ENCODE results near the gene LRRC46. TPM values are rescaled to one million over a fixed set of nuclear protein-coding genes. Genes with fewer than 3 reads are reported as not detected.

Gene LRRC46
- total and polyA plus RNA-seq, 2 experiments from 2014 or later: 0.95 TPM; not detected in 1

DNA sequence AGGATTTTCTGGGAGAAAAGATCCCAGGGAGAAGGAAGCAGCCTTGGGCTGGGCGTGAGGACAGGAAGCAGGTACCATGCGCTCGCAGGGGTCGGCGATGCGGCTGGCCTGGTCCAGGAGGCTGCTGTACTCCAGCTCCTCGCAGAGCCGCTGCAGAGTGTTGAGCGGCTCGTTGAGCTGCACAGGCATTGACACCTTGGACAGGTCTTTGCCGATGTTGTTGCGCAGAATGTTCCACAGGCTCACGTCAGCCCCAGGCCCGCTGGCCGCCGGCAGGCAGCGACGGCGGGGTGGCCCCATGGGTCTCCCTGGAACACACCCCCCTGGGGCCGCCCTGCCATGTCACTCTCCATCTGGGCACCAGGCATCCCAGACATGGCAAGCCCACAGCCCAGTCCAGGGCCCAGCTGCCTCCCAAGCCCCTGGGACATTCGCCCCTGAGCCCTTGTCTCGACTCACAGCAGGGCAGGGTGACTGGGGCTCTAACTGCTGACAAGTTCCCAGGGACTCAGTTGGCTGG lies 17.9 kb upstream of the LRRC46 start:
- H3K9ac ChIP-seq: no peak overlapping the region
- peaks cover 14% of the 10 kb centered on the region; the same call in 1 of the 2 replicates for H3F3A ChIP-seq (ENCODE audit: insufficient read depth)
- no peak overlapping the region for H2AFZ ChIP-seq
- 99% methylated on average over 20 to 22 of the region's 22 CpGs for WGBS, 2 experiments (ENCODE audit: low coverage in 1 of 2, low lambda C conversion rate in 2 of 2, missing lambda C conversion rate in 2 of 2)
- H3K9me2 ChIP-seq (ENCODE audit: insufficient read depth): no peaks in the 10 kb centered on the region
- H3K79me2 ChIP-seq (ENCODE audit: insufficient read depth): no peaks in the 10 kb centered on the region
- no peaks in the 10 kb centered on the region for H4K20me1 ChIP-seq (ENCODE audit: insufficient read depth)
- H3K27me3 ChIP-seq (replicated peaks; ENCODE audit: insufficient read depth): no peaks in the 10 kb centered on the region
- TF ChIP-seq EZH2 (IDR thresholded peaks at IDR 0.05; ENCODE audit: insufficient read depth, poor library complexity, severe bottlenecking): no peak
- TF ChIP-seq EZH2phosphoT487 (IDR thresholded peaks at IDR 0.05; ENCODE audit: insufficient read depth, low read depth): no peak
- DNase-seq: no peak
- no peak overlapping the region for H3K4me3 ChIP-seq
- H3K9me3 ChIP-seq (ENCODE audit: low read depth): no peaks in the 10 kb centered on the region
- in situ Hi-C loops (cut with MboI): no loop called here
- no peak overlapping the region for H3K4me2 ChIP-seq (ENCODE audit: unreplicated experiment)
- H3K4me1 ChIP-seq (ENCODE audit: insufficient read depth): peaks cover 10% of the 10 kb centered on the region
- H3K36me3 ChIP-seq (ENCODE audit: low read depth): no peaks in the 10 kb centered on the region
- H3K27ac ChIP-seq: no peak overlapping the region

DNA sequence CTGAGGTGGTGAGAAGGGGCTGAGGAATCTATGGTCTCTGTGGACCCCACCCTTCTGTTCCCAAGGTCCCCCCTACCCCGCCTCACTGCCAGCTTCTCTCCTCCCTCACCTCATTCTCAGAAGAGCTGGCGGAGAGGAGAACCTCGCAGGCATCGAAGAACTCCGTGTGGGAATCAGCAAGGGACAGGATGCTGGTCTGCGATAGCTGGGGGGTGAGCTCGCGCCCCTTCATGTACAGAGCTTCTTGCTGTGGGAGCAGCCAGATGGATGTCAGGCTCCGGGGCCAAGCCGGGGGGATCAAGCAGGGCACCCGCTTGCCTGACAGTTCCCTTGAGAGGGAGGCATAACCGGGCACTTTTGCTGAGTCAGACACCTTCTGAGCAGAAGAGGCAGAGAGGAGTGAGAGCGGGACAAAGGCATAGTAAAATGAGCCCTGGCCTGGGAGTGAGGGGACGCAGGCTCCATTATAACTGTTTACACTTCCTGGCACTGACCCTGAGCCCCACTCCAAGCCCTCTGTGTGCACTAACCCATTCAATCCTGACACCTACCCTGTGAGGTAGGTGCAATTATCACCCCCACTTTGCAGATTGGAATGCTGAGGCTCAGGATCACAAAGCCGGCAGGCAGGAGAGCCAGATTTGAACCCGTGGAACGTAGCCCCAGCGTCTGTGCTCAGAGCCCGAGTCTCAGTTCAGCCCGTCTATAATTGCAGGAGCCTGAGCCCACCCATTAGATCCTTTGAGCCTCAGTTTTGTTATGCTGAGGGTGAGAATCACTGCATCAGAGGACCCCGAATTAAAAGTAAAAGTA lies 16.2 kb upstream of the LRRC46 start:
- no peaks in the 10 kb centered on the region for H3K27me3 ChIP-seq (replicated peaks; ENCODE audit: insufficient read depth)
- peaks cover 3% of the 10 kb centered on the region for H3K4me1 ChIP-seq (ENCODE audit: insufficient read depth)
- no peak overlapping the region for H3K4me2 ChIP-seq (ENCODE audit: unreplicated experiment)
- H3K79me2 ChIP-seq (ENCODE audit: insufficient read depth): no peaks in the 10 kb centered on the region
- H3K9me3 ChIP-seq (ENCODE audit: low read depth): no peaks in the 10 kb centered on the region
- H3K36me3 ChIP-seq (ENCODE audit: low read depth): no peaks in the 10 kb centered on the region
- H3K9me2 ChIP-seq (ENCODE audit: insufficient read depth): no peaks in the 10 kb centered on the region
- in situ Hi-C loops (cut with MboI): no loop called here
- H3K4me3 ChIP-seq: no peak overlapping the region
- H2AFZ ChIP-seq: no peak overlapping the region
- no peak overlapping the region for H3K27ac ChIP-seq
- 0 out of 2 replicates have a peak, but pooled peaks cover 4% of the 10 kb centered on the region for H3F3A ChIP-seq (ENCODE audit: insufficient read depth)
- TF ChIP-seq EZH2phosphoT487 (IDR thresholded peaks at IDR 0.05; ENCODE audit: insufficient read depth, low read depth): no peak
- TF ChIP-seq EZH2 (IDR thresholded peaks at IDR 0.05; ENCODE audit: insufficient read depth, poor library complexity, severe bottlenecking): no peak
- no peak for DNase-seq
- H3K9ac ChIP-seq: no peak overlapping the region
- WGBS, 2 experiments (ENCODE audit: low coverage in 1 of 2, low lambda C conversion rate in 2 of 2, missing lambda C conversion rate in 2 of 2): 91% methylated on average over 20 to 21 of the region's 21 CpGs
- no peaks in the 10 kb centered on the region for H4K20me1 ChIP-seq (ENCODE audit: insufficient read depth)

DNA sequence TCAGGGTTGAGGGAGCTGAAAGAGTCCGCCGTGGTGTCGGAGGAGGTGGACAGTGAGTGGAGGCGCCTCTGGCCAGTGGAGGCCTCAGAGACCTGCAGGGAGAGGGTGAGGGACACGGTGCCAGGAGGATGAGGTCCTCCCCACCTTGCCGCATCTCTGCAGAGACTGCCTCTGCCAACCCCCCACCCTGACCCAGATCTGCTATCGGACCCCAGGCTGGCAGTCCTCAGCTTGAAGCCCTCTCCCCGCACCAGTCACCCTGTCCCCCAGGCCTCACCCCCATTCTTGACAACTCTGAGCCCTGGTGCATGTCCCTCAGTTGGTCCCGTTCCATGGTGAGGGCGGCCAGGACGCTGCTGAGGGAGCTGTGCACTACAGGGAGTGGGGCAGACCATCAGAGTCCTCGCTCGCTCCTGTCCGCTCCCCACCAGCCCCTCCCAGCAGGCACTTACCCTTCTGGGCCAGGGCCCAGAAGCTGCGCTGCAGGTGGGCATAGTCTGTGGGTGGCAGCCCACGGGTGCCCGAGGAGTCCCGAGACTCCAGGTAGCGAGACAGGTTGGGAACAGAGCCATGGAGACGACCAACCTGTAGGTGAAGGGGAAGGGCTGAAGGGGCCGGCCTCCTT lies 15.2 kb upstream of the LRRC46 start:
- H3K9me2 ChIP-seq (ENCODE audit: insufficient read depth): no peaks in the 10 kb centered on the region
- H3K4me3 ChIP-seq: no peak overlapping the region
- no peak overlapping the region for H3K4me2 ChIP-seq (ENCODE audit: unreplicated experiment)
- H4K20me1 ChIP-seq (ENCODE audit: insufficient read depth): no peaks in the 10 kb centered on the region
- H3K36me3 ChIP-seq (ENCODE audit: low read depth): no peaks in the 10 kb centered on the region
- H3K4me1 ChIP-seq (ENCODE audit: insufficient read depth): no peaks in the 10 kb centered on the region; the same call in 1 of the 2 replicates
- H2AFZ ChIP-seq: no peak overlapping the region
- TF ChIP-seq EZH2 (IDR thresholded peaks at IDR 0.05; ENCODE audit: insufficient read depth, poor library complexity, severe bottlenecking) (no peak), EZH2phosphoT487 (IDR thresholded peaks at IDR 0.05; ENCODE audit: insufficient read depth, low read depth) (no peak)
- 91% methylated on average over 19 to 21 of the region's 21 CpGs for WGBS, 2 experiments (ENCODE audit: low coverage in 1 of 2, low lambda C conversion rate in 2 of 2, missing lambda C conversion rate in 2 of 2)
- H3K9ac ChIP-seq: no peak overlapping the region
- DNase-seq: no peak
- no peaks in the 10 kb centered on the region for H3F3A ChIP-seq (ENCODE audit: insufficient read depth)
- no peaks in the 10 kb centered on the region for H3K79me2 ChIP-seq (ENCODE audit: insufficient read depth)
- in situ Hi-C loops (cut with MboI): no loop called here
- no peaks in the 10 kb centered on the region for H3K27me3 ChIP-seq (replicated peaks; ENCODE audit: insufficient read depth)
- H3K27ac ChIP-seq: no peak overlapping the region
- no peaks in the 10 kb centered on the region for H3K9me3 ChIP-seq (ENCODE audit: low read depth)

DNA sequence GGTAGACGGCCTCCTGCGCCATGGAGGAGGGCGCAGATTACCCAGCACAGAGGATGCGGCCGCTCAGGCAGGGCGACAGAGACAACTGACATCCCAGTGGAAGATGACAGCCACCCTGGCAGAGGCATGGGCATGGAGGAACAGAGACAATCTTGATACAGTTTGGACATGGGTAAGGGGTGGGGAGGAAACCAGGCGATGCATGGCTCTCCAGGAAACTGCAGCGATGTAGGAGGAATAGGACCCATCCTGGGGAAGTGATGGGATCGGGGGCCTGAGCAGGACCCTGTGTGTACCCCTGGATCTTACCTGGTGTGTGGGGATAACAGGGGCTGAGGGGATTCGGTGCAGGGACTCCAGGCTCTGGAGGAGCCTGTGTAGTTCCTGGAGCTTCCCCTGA lies 14.5 kb upstream of the LRRC46 start:
- 97 to 99% methylated on average over 8 to 10 of the region's 10 CpGs for WGBS, 2 experiments (ENCODE audit: low coverage in 1 of 2, low lambda C conversion rate in 2 of 2, missing lambda C conversion rate in 2 of 2)
- no peaks in the 10 kb centered on the region for H3K36me3 ChIP-seq (ENCODE audit: low read depth)

More for the DNA sequence above, 14.5 kb upstream of the LRRC46 start:
- Histone ChIP-seq H3K79me2 (ENCODE audit: insufficient read depth) (no peaks in the 10 kb centered on the region), H3K9ac (no peak overlapping the region), H2AFZ (no peak overlapping the region), H3K4me1 (ENCODE audit: insufficient read depth) (peaks cover 3% of the 10 kb centered on the region), H3K27me3 (replicated peaks; ENCODE audit: insufficient read depth) (no peaks in the 10 kb centered on the region), H3K9me3 (ENCODE audit: low read depth) (no peaks in the 10 kb centered on the region), H3K9me2 (ENCODE audit: insufficient read depth) (no peaks in the 10 kb centered on the region), H3K4me3 (no peak overlapping the region), H3F3A (ENCODE audit: insufficient read depth) (no peaks in the 10 kb centered on the region), H3K27ac (no peak overlapping the region), H3K4me2 (ENCODE audit: unreplicated experiment) (no peak overlapping the region), H4K20me1 (ENCODE audit: insufficient read depth) (no peaks in the 10 kb centered on the region)
- DNase-seq: no peak
- in situ Hi-C loops (cut with MboI): no loop called here
- no peak for TF ChIP-seq EZH2phosphoT487 (IDR thresholded peaks at IDR 0.05; ENCODE audit: insufficient read depth, low read depth)
- TF ChIP-seq EZH2 (IDR thresholded peaks at IDR 0.05; ENCODE audit: insufficient read depth, poor library complexity, severe bottlenecking): no peak
